ENCODE measurements around the gene LGR6.

GRCh38 chr1:202259705-202260104 is 66.1 kb downstream of the LGR6 start:
- TF ChIP-seq CTCF (conservative IDR thresholded peaks at IDR 0.05; ENCODE audit: low read depth, low read length) (no peak), EZH2phosphoT487 (IDR thresholded peaks at IDR 0.05; ENCODE audit: borderline replicate concordance, low read length) (no peak), EZH2 (IDR thresholded peaks at IDR 0.05; ENCODE audit: low read length, unreplicated experiment) (no peak)

Measured in PC-3 (cell line).